H1 (cell line): ENCODE data around the gene DERL2. TPM values are rescaled to one million over a fixed set of nuclear protein-coding genes. Genes with fewer than 3 reads are reported as not detected.

Experiments
- CTCF ChIA-PET: fragments of 300-600 bp; sonication (Branson Sonifier 250); formaldehyde crosslinking; loops from one replicate; lab custom pipeline; 2021; ENCODE audit not compliant: partially characterized antibody; lab: Charles Lee
- POLR2A ChIA-PET: fragments of 300-600 bp; sonication (Branson Sonifier 250); formaldehyde crosslinking; loops from one replicate; lab custom pipeline; 2021; ENCODE audit warnings: inconsistent platforms; ENCODE audit not compliant: partially characterized antibody; lab: Charles Lee
- DNase-seq, 2 experiments: peaks; one replicate each; pipeline versions ENCODE4 v3.0.0 to v3.0.0-alpha.2; 2010 to 2022; ENCODE audit warnings: low spot score in 2 of 2, low read depth in 1 of 2, mixed read lengths in 1 of 2
- FAIRE-seq: peaks from 2 replicates; lab custom pipeline; 2011; peaks lifted over from hg19 to GRCh38; lab: Jason Lieb, UNC
- H2AFZ ChIP-seq: 2 replicates; pipeline ENCODE4 v1.8.1; 2012; ENCODE audit warnings: low read length, inconsistent platforms
- H2AK5ac ChIP-seq: 2 replicates; pipeline ENCODE4 v1.6.1; 2013; ENCODE audit warnings: low read depth, low read length
- H2BK120ac ChIP-seq: replicated peaks from 2 replicates; pipeline ENCODE3; 2013; ENCODE audit warnings: low read depth, low read length, inconsistent platforms
- H2BK12ac ChIP-seq: 2 replicates; pipeline ENCODE4 v1.6.1; 2013; ENCODE audit warnings: low read depth, low read length
- H2BK15ac ChIP-seq: 2 replicates; pipeline ENCODE4 v1.6.1; 2013; ENCODE audit warnings: low read length
- H2BK20ac ChIP-seq: 2 replicates; pipeline ENCODE4 v1.6.1; 2013; ENCODE audit warnings: low read length
- H2BK5ac ChIP-seq: 2 replicates; pipeline ENCODE4 v1.6.1; 2013; ENCODE audit warnings: low read depth, low read length
- H3K14ac ChIP-seq: 2 replicates; pipeline ENCODE4 v1.6.1; 2013; ENCODE audit warnings: inconsistent platforms; ENCODE audit not compliant: insufficient read length
- H3K18ac ChIP-seq: 2 replicates; pipeline ENCODE4 v1.6.1; 2013; ENCODE audit warnings: low read length; ENCODE audit errors: extremely low read depth
- H3K23ac ChIP-seq: 2 replicates; pipeline ENCODE4 v1.6.1; 2013; ENCODE audit warnings: inconsistent platforms; ENCODE audit not compliant: insufficient read length
- H3K23me2 ChIP-seq: 2 replicates; pipeline ENCODE4 v1.6.1; 2013; ENCODE audit warnings: low read depth, low read length
- H3K27ac ChIP-seq: 2 replicates; pipeline ENCODE4 v1.6.1; 2011; ENCODE audit warnings: low read depth, low read length, inconsistent platforms
- H3K27me3 ChIP-seq, 4 experiments: replicated peaks in 1 of 4; 1 replicate in 1 of 4; 2 replicates in 3 of 4; pipeline versions ENCODE4 v1.6.1 to v1.8.1; 2011 to 2013; ENCODE audit warnings: low read length in 3 of 4, mild to moderate bottlenecking in 3 of 4, inconsistent platforms in 2 of 4, mixed read lengths in 2 of 4, moderate library complexity in 1 of 4; ENCODE audit not compliant: control insufficient read depth in 3 of 4, insufficient read depth in 3 of 4; ENCODE audit errors: extremely low read depth in 1 of 4
- H3K36me3 ChIP-seq, 4 experiments: 2 replicates each; pipeline versions ENCODE4 v1.6.1 to v1.8.1; 2011 to 2013; ENCODE audit warnings: mild to moderate bottlenecking in 4 of 4, low read length in 3 of 4, moderate library complexity in 2 of 4, control low read depth in 1 of 4, inconsistent platforms in 1 of 4; ENCODE audit not compliant: insufficient read depth in 4 of 4, control insufficient read depth in 2 of 4
- H3K4ac ChIP-seq: replicated peaks from 2 replicates; pipeline ENCODE3; 2013; ENCODE audit warnings: low read length, low read depth, mixed read lengths, inconsistent platforms; ENCODE audit not compliant: insufficient read length
- H3K4me1 ChIP-seq, 4 experiments: replicated peaks in 1 of 4; 1 replicate in 1 of 4; 2 replicates in 3 of 4; pipeline versions ENCODE4 v1.6.1 to v1.8.1; 2011 to 2013; ENCODE audit warnings: low read length in 3 of 4, inconsistent platforms in 2 of 4, mixed read lengths in 1 of 4; ENCODE audit not compliant: insufficient read depth in 4 of 4, control insufficient read depth in 3 of 4
- H3K4me2 ChIP-seq, 2 experiments: 2 replicates each; pipeline versions ENCODE4 v1.6.1 to v1.8.1; 2011 to 2013; ENCODE audit warnings: low read depth in 2 of 2, low read length in 2 of 2, control low read depth in 1 of 2, inconsistent platforms in 1 of 2, mild to moderate bottlenecking in 1 of 2; ENCODE audit not compliant: insufficient read depth in 1 of 2
- H3K4me3 ChIP-seq, 4 experiments: fragments of 200-600, 300-600 bp in 1 of 4; sonication (generic), shearing (Covaris generic), sonication (Bioruptor Twin) in 1 of 4; 2 replicates each; pipeline versions ENCODE4 v1.5.1 to v1.8.1; 2011 to 2016; ENCODE audit warnings: low read length in 4 of 4, low read depth in 3 of 4, control low read depth in 2 of 4, inconsistent platforms in 2 of 4, mild to moderate bottlenecking in 2 of 4, mixed read lengths in 1 of 4, moderate library complexity in 1 of 4; ENCODE audit not compliant: insufficient read depth in 2 of 4; ENCODE audit errors: extremely low read depth in 1 of 4
- H3K56ac ChIP-seq: replicated peaks from 2 replicates; pipeline ENCODE3; 2013; ENCODE audit warnings: low read depth, mild to moderate bottlenecking, mixed read lengths, low read length, inconsistent platforms; ENCODE audit not compliant: insufficient read length
- H3K79me1 ChIP-seq: 2 replicates; pipeline ENCODE4 v1.6.1; 2013; ENCODE audit warnings: low read depth, low read length, control low read depth
- H3K79me2 ChIP-seq, 2 experiments: 2 replicates each; pipeline versions ENCODE4 v1.6.1 to v1.8.1; 2012 to 2013; ENCODE audit warnings: low read length in 2 of 2, mild to moderate bottlenecking in 2 of 2, inconsistent platforms in 1 of 2; ENCODE audit not compliant: insufficient read depth in 2 of 2, control insufficient read depth in 1 of 2
- H3K9ac ChIP-seq, 4 experiments: replicated peaks in 1 of 4; 1 replicate in 1 of 4; 2 replicates in 3 of 4; pipeline versions ENCODE4 v1.6.1 to v1.8.1; 2011 to 2013; ENCODE audit warnings: low read depth in 3 of 4, low read length in 3 of 4, control low read depth in 2 of 4, mild to moderate bottlenecking in 2 of 4, moderate library complexity in 2 of 4, inconsistent platforms in 1 of 4; ENCODE audit errors: extremely low read depth in 1 of 4
- H3K9me3 ChIP-seq, 2 experiments: 2 replicates each; pipeline versions ENCODE4 v1.6.1 to v1.8.1; 2012 to 2013; ENCODE audit warnings: mild to moderate bottlenecking in 2 of 2, moderate library complexity in 2 of 2, control low read depth in 1 of 2, inconsistent platforms in 1 of 2, low read depth in 1 of 2, low read length in 1 of 2, mixed read lengths in 1 of 2; ENCODE audit not compliant: insufficient read depth in 2 of 2
- H4K20me1 ChIP-seq, 2 experiments: replicated peaks in 1 of 2; 2 replicates each; pipeline versions ENCODE3 to v1.8.1; 2011 to 2013; ENCODE audit warnings: inconsistent platforms in 2 of 2, low read length in 2 of 2, mild to moderate bottlenecking in 1 of 2; ENCODE audit not compliant: insufficient read depth in 2 of 2, control insufficient read depth in 1 of 2
- H4K5ac ChIP-seq: 2 replicates; pipeline ENCODE4 v1.6.1; 2013; ENCODE audit warnings: low read length, low read depth, mixed read lengths, inconsistent platforms; ENCODE audit not compliant: insufficient read length
- H4K8ac ChIP-seq: 2 replicates; pipeline ENCODE4 v1.8.0; 2013; ENCODE audit warnings: mild to moderate bottlenecking, moderate library complexity, low read length, inconsistent platforms; ENCODE audit not compliant: insufficient read depth; ENCODE audit errors: extremely low read depth
- H4K91ac ChIP-seq: replicated peaks from 2 replicates; pipeline ENCODE3; 2013; ENCODE audit warnings: low read length, mixed read lengths, inconsistent platforms; ENCODE audit not compliant: insufficient read length
- ASH2L ChIP-seq: fragments of 200-600, 300-600 bp; sonication (generic); IDR thresholded peaks from one replicate; pipeline ENCODE4 v1.7.1; 2017; ENCODE audit warnings: low read length
- EZH2 ChIP-seq: fragments of 200-600 bp; sonication (generic); IDR thresholded peaks from 2 replicates; pipeline ENCODE4 v1.7.1; 2012; ENCODE audit warnings: low read depth, mild to moderate bottlenecking, moderate library complexity, low read length, inconsistent platforms; ENCODE audit not compliant: severe bottlenecking
- JUN ChIP-seq: IDR thresholded peaks from 2 replicates; pipeline ENCODE4 v1.6.1; 2011; ENCODE audit warnings: low read depth, mild to moderate bottlenecking, improper control_type of control experiment, low read length
- POLR2AphosphoS5 ChIP-seq: IDR thresholded peaks from 2 replicates; pipeline ENCODE4 v1.6.1; 2011; ENCODE audit warnings: low read depth, low read length
- POU5F1 ChIP-seq: IDR thresholded peaks from 2 replicates; pipeline ENCODE4 v1.6.1; 2011; ENCODE audit warnings: low read depth, mild to moderate bottlenecking, low read length, moderate library complexity
- RAD21 ChIP-seq, 2 experiments: IDR thresholded peaks in 1 of 2; conservative IDR thresholded peaks in 1 of 2; 2 replicates each; pipeline ENCODE4 v1.6.1; 2011; ENCODE audit warnings: low read depth in 2 of 2, low read length in 2 of 2, improper control_type of control experiment in 1 of 2, inconsistent platforms in 1 of 2, mild to moderate bottlenecking in 1 of 2, moderate library complexity in 1 of 2
- SAP30 ChIP-seq: fragments of 300-600 bp; sonication (generic); IDR thresholded peaks from 2 replicates; pipeline ENCODE4 v1.7.1; 2012; ENCODE audit warnings: low read length, moderate library complexity, mild to moderate bottlenecking, inconsistent platforms; ENCODE audit not compliant: insufficient read depth, insufficient replicate concordance
- SP2 ChIP-seq: IDR thresholded peaks from 2 replicates; pipeline ENCODE4 v1.6.1; 2012; ENCODE audit warnings: mild to moderate bottlenecking, low read length, inconsistent platforms
- TAF1 ChIP-seq: IDR thresholded peaks from 2 replicates; pipeline ENCODE4 v1.6.1; 2011; ENCODE audit warnings: mild to moderate bottlenecking, low read depth, low read length
- WGBS, 2 experiments: shearing (Covaris generic) in 1 of 2; methylation state at CpG; one replicate each; pipeline versions ENCODE4 v1.1.6 to v1.1.7; 2013 to 2015; ENCODE audit warnings: low lambda C conversion rate in 2 of 2, mixed read lengths in 2 of 2, inconsistent platforms in 1 of 2, low coverage in 1 of 2, missing lambda C conversion rate in 1 of 2; ENCODE audit not compliant: insufficient replicate concordance in 2 of 2, insufficient coverage in 1 of 2, insufficient read length in 1 of 2; ENCODE audit errors: extremely low coverage in 1 of 2, missing lambda C conversion rate in 1 of 2; 5-methylcytosine and 5-hydroxymethylcytosine counted together
- polyA plus RNA-seq, 7 experiments: library from polyadenylated mRNA; depleted of rRNA in 3 of 7; stranded (reverse) in 5 of 7; unstranded in 2 of 7; fragments of >200 nt in 5 of 7; fragments of 200-250 nt in 2 of 7; gene quantifications; 1 replicate in 5 of 7; 2 replicates in 1 of 7; 4 replicates in 1 of 7; pipeline versions ENCODE4 v1.2.1 to v1.2.3, GENCODE V29; 2011 to 2013; ENCODE audit warnings: missing spikeins in 2 of 7, mixed read lengths in 2 of 7
- total RNA-seq: library from RNA; stranded (reverse); fragmentation: NEBNext Ultra II Directional; extraction: Animal tissue kit (Norgen Biotek cat#: 25700); gene quantifications from 2 replicates; pipeline ENCODE4 v1.2.1, GENCODE V29; 2021
- TF ChIP-seq, protein P1 (sequence below): IDR thresholded peaks from 2 replicates; pipeline ENCODE4 v1.6.1; 2012; ENCODE audit warnings: inconsistent platforms

DERL2 gene
- total and polyA plus RNA-seq, 2 of the 8 experiments (the other 6 are each of a cell fraction or from before 2014, with no cell fraction given) = 55.3 to 58.4 TPM

DNA sequence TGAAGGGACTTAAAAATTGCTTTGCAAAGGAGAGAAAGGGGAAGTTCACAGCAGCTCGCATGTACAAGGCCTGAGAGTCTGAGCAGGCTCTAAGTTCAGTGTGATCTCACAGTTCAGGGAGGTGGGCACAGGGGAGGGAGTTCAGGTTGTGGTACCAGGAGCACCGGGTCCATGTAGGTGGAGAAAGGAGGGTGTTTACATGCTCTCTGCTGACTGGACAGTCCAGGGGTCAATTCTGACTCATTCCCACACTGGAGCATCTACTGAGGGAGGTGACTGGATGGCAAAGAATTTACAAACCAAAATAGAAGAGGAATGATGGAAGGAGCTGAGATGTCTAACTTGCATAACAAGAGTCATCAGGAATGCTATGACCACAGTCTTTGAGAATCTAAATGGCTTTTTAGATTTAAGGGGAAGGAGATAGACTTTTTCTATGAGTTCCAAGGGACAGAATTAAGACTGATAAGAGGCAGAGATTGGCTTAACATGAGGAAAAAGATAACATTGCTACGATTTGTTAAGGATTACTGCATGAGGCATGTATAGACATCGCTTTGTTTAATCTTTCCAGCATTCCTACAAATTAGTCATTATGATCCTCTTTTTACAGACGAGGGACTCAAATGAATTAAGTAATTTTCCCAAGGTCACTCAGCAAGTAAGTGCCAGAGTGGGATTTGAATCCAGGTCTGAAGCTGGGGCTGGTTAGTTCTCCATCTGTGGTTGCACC, 30.2 kb upstream of the DERL2 start:
- Histone ChIP-seq H3K4ac (no peak overlapping the region), H3K56ac (no peak overlapping the region), H3K79me1 (no peaks in the 10 kb centered on the region), H4K8ac (no peak overlapping the region), H2BK5ac (no peak overlapping the region), H3K27ac (no peak overlapping the region), H4K5ac (no peak overlapping the region), H3K36me3 (no peaks in the 10 kb centered on the region), H2AK5ac (no peak overlapping the region), H3K23ac (no peak overlapping the region), H3K4me1 (no peaks in the 10 kb centered on the region), H2AFZ (no peak overlapping the region), H2BK120ac (no peak overlapping the region), H4K91ac (no peak overlapping the region), H3K23me2 (no peaks in the 10 kb centered on the region; the same call in 1 of the 2 replicates), H3K9me3 (no peaks in the 10 kb centered on the region), H3K4me3 (no peak overlapping the region), H3K14ac (no peak overlapping the region), H4K20me1 (no peaks in the 10 kb centered on the region), H3K27me3 (no peaks in the 10 kb centered on the region; a peak in 1 of 7 replicates), H3K18ac (no peak overlapping the region), H3K4me2 (no peak overlapping the region), H3K9ac (no peak overlapping the region), H2BK15ac (no peak overlapping the region), H2BK12ac (no peak overlapping the region), H3K79me2 (no peaks in the 10 kb centered on the region), H2BK20ac (no peak overlapping the region)
- TF ChIP-seq TAF1 (no peak), RAD21 (IDR thresholded peaks at IDR 0.05 in 1 of 2, conservative IDR thresholded peaks at IDR 0.05 in 1 of 2; ENCODE audit: low read depth in 2 of 2, low read length in 2 of 2) (no peak), SP2 (no peak), POU5F1 (no peak), SAP30 (no peak), EZH2 (no peak), JUN (no peak), POLR2AphosphoS5 (no peak), ASH2L (no peak)
- TF ChIP-seq, protein P1, sequence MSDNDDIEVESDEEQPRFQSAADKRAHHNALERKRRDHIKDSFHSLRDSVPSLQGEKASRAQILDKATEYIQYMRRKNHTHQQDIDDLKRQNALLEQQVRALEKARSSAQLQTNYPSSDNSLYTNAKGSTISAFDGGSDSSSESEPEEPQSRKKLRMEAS = no peak
- POLR2A ChIA-PET = no interaction called here
- CTCF ChIA-PET = no interaction called here
- FAIRE-seq = no peak
- DNase-seq = no peak
- 85% methylated on average over 5 of the region's 5 CpGs; no CpG with 5 or more reads in 1 of the 2 experiments for WGBS, 2 experiments
